HepG2 (cell line): ENCODE measurements around the gene AFDN. TPM values are rescaled to one million over a fixed set of nuclear protein-coding genes. Genes with fewer than 3 reads are reported as not detected.

ENCODE experiments used
- ATAC-seq: fragments of 200-7000 bp; cut with Tn5 transposase; 3 replicates; pipeline ENCODE4 v1.9.1; 2020; ENCODE audit warnings: mild to moderate bottlenecking, moderate library complexity
- BruUV-seq: library from RNA; stranded (reverse); fragments of 400-500 nt; replicated peaks from 2 replicates; lab custom pipeline; 2021; lab: Mats Ljungman, UMichigan
- CTCF ChIA-PET: fragments of 300-600 bp; formaldehyde crosslinking; extraction: SDS; loops from one replicate; lab custom pipeline; 2021; ENCODE audit warnings: low total read pairs, inconsistent platforms, low intra/inter-chr PET ratio; lab: Yijun Ruan, JAX
- POLR2A ChIA-PET: fragments of 350-600 bp; sonication (Branson Sonifier 250); formaldehyde crosslinking; loops from one replicate; lab custom pipeline; 2020; ENCODE audit warnings: antibody characterized with exemption, inconsistent platforms; lab: Yijun Ruan, JAX
- DNase-seq: peaks from one replicate; pipeline ENCODE4 v3.0.0-alpha.2; 2015; ENCODE audit warnings: low spot score
- FAIRE-seq: peaks from 3 replicates; lab custom pipeline; 2011; peaks lifted over from hg19 to GRCh38; lab: Jason Lieb, UNC
- H2AFZ ChIP-seq: one replicate; pipeline ENCODE4 v1.6.1; 2011; ENCODE audit warnings: low read length, inconsistent platforms
- H3K27ac ChIP-seq: fragments of 300-600 bp; 3 replicates; pipeline ENCODE4 v1.8.0; 2011; ENCODE audit warnings: mixed run types, mild to moderate bottlenecking, mixed read lengths, low read length, inconsistent platforms; ENCODE audit not compliant: insufficient read depth; ENCODE audit errors: extremely low read length
- H3K27me3 ChIP-seq, 2 experiments: fragments of 200-600 bp in 1 of 2; 2 replicates in 1 of 2; 3 replicates in 1 of 2; pipeline versions ENCODE4 v1.6.0 to v1.8.0; 2011; ENCODE audit warnings: low read length in 2 of 2, mild to moderate bottlenecking in 2 of 2, moderate library complexity in 2 of 2, inconsistent platforms in 1 of 2; ENCODE audit not compliant: insufficient read depth in 2 of 2, control insufficient read depth in 1 of 2
- H3K36me3 ChIP-seq, 2 experiments: fragments of 200-600 bp in 1 of 2; replicated peaks in 1 of 2; 2 replicates in 1 of 2; 3 replicates in 1 of 2; pipeline versions ENCODE4 v1.5.1 to v1.8.0; 2011; ENCODE audit warnings: low read length in 2 of 2, inconsistent platforms in 1 of 2; ENCODE audit not compliant: insufficient read depth in 2 of 2, control insufficient read depth in 1 of 2
- H3K4me1 ChIP-seq: 2 replicates; pipeline ENCODE4 v1.5.1; 2012; ENCODE audit warnings: low read length, inconsistent platforms; ENCODE audit not compliant: insufficient read depth
- H3K4me2 ChIP-seq: 2 replicates; pipeline ENCODE4 v1.6.0; 2011; ENCODE audit warnings: low read depth, low read length, inconsistent platforms
- H3K4me3 ChIP-seq, 3 experiments: fragments of 200-600 bp in 1 of 3; sonication (generic), shearing (Covaris generic) in 1 of 3; replicated peaks in 1 of 3; 2 replicates each; pipeline ENCODE4 v1.5.1; 2011 to 2016; ENCODE audit warnings: low read length in 3 of 3, inconsistent platforms in 2 of 3, low read depth in 2 of 3, mild to moderate bottlenecking in 2 of 3, control low read depth in 1 of 3, mixed read lengths in 1 of 3; ENCODE audit not compliant: insufficient read depth in 1 of 3
- H3K79me2 ChIP-seq: one replicate; pipeline ENCODE4 v1.6.1; 2011; ENCODE audit warnings: low read length, inconsistent platforms; ENCODE audit not compliant: insufficient read depth
- H3K9ac ChIP-seq: 2 replicates; pipeline ENCODE4 v1.6.0; 2011; ENCODE audit warnings: mild to moderate bottlenecking, low read depth, low read length, inconsistent platforms; ENCODE audit not compliant: insufficient read depth
- H3K9me3 ChIP-seq: 2 replicates; pipeline ENCODE4 v1.5.1; 2012; ENCODE audit warnings: mild to moderate bottlenecking, low read length
- H4K20me1 ChIP-seq: 2 replicates; pipeline ENCODE4 v1.6.0; 2011; ENCODE audit warnings: inconsistent platforms, mild to moderate bottlenecking, low read length, moderate library complexity; ENCODE audit not compliant: insufficient read depth
- HMG20B ChIP-seq: conservative IDR thresholded peaks from 2 replicates; pipeline ENCODE4 v1.6.1; 2016; ENCODE audit warnings: missing genetic modification reagents, missing compliant biosample characterization
- KDM5A ChIP-seq: fragments of 200-600 bp; sonication (generic); IDR thresholded peaks from 2 replicates; pipeline ENCODE4 v1.7.0; 2018; ENCODE audit warnings: antibody characterized with exemption, mild to moderate bottlenecking, low read length, borderline replicate concordance
- KMT2A ChIP-seq: sonication (generic); formaldehyde crosslinking; IDR thresholded peaks from 2 replicates; pipeline ENCODE4 v1.4.0; 2020; ENCODE audit warnings: missing genetic modification reagents
- MED1 ChIP-seq: sonication (generic); formaldehyde crosslinking; IDR thresholded peaks from 2 replicates; pipeline ENCODE4 v1.4.0; 2020; ENCODE audit warnings: missing genetic modification reagents
- TBL1XR1 ChIP-seq: fragments of 150-350 bp; IDR thresholded peaks from 2 replicates; pipeline ENCODE4 v1.6.1; 2014; ENCODE audit warnings: borderline replicate concordance, low read length; ENCODE audit not compliant: partially characterized antibody
- ZKSCAN1 ChIP-seq: fragments of 150-350 bp; IDR thresholded peaks from 2 replicates; pipeline ENCODE4 v1.6.1; 2014; ENCODE audit warnings: low read length
- ZNF10 ChIP-seq: sonication (generic); formaldehyde crosslinking; IDR thresholded peaks from 2 replicates; pipeline ENCODE4 v1.4.0; 2020; ENCODE audit warnings: mild to moderate bottlenecking, low read depth, missing genetic modification reagents, borderline replicate concordance
- ZNF282 ChIP-seq: fragments of 450-650 bp; IDR thresholded peaks from 2 replicates; pipeline ENCODE4 v1.6.1; 2018; ENCODE audit not compliant: partially characterized antibody
- ZNF577 ChIP-seq: sonication (generic); formaldehyde crosslinking; IDR thresholded peaks from 2 replicates; pipeline ENCODE4 v1.4.0; 2020; ENCODE audit warnings: mild to moderate bottlenecking, low read depth, missing genetic modification reagents, borderline replicate concordance
- WGBS: methylation state at CpG from one replicate; pipeline ENCODE4 v1.1.6; 2017; ENCODE audit warnings: low lambda C conversion rate; 5-methylcytosine and 5-hydroxymethylcytosine counted together
- in situ Hi-C: cut with HindIII; loops from 2 replicates; pipeline ENCODE4 v1.10.0; 2017; ENCODE audit warnings: low pct_unique_long_range_greater_than_20kb; ENCODE audit not compliant: extremely low pct_ligation_motif_present
- intact Hi-C: fragments of 100-400 bp; cut with micrococcal nuclease; formaldehyde crosslinking; loops from one replicate; pipeline ENCODE4 v1.10.0; 2022; ENCODE audit not compliant: unreplicated experiment
- polyA plus RNA-seq, 8 experiments: library from polyadenylated mRNA; depleted of rRNA in 3 of 8; stranded (reverse) in 7 of 8; unstranded in 1 of 8; fragments of >200 nt; fragmentation: Illumina TruSeq in 4 of 8; extraction: Trizol in 4 of 8; gene quantifications; 2 replicates each; pipeline versions ENCODE4 v1.2.1 to v1.2.3, GENCODE V29; 2011 to 2016; ENCODE audit warnings: low read depth in 4 of 8, missing spikeins in 1 of 8, mixed read lengths in 1 of 8; ENCODE audit not compliant: insufficient read depth in 1 of 8
- total RNA-seq, 5 experiments: library from RNA; depleted of rRNA; stranded (reverse); fragments of >200 nt; fragmentation: Illumina TruSeq; extraction: Trizol; gene quantifications; 2 replicates each; pipeline ENCODE4 v1.2.3, GENCODE V29; 2016; ENCODE audit warnings: low read depth in 1 of 5
- TF ChIP-seq, protein P1 (sequence below): sonication (generic); formaldehyde crosslinking; IDR thresholded peaks from 2 replicates; pipeline ENCODE4 v1.5.1; 2020; ENCODE audit warnings: missing genetic modification reagents, mild to moderate bottlenecking, borderline replicate concordance

Gene AFDN
- total and polyA plus RNA-seq, 2 of the 13 experiments (the other 11 are each of a cell fraction or from before 2014, with no cell fraction given): 136 to 151 TPM

DNA sequence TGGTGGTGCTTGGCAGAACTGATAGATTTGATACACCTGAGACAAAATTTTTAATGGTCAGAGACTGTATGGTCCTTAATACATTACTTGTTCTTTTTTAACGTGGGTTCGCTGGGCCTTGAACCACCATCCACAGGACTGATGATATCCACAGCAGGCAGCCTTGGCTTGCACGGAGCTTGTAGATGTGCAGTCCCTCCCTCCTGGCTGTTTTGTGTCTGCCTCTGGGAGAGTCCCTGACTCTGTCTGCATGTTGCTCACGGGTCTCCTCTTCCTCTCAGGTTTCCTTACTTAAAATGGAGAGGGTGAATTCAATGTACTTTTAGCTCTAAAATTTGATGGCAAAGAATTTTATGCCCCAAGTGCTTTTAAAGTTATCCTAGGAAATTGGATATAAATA is 188.3 kb downstream of the AFDN start:
- Histone ChIP-seq H3K9ac (no peak overlapping the region), H3K27me3 (peaks cover 2 to 19% of the 10 kb centered on the region in 2 experiments; a peak in 3 of 5 replicates), H3K27ac (no peak overlapping the region), H4K20me1 (no peaks in the 10 kb centered on the region), H3K36me3 (no peaks in the 10 kb centered on the region), H3K4me2 (no peak overlapping the region), H3K9me3 (peaks cover 26% of the 10 kb centered on the region), H3K79me2 (no peaks in the 10 kb centered on the region), H3K4me3 (no peak overlapping the region), H3K4me1 (peaks cover 29% of the 10 kb centered on the region), H2AFZ (no peak overlapping the region)
- BruUV-seq: no TSS peak
- no peak for FAIRE-seq
- in situ Hi-C loops: no loop called here
- no peak for TF ChIP-seq ZKSCAN1
- no peak for TF ChIP-seq ZNF282
- TF ChIP-seq, protein P1, sequence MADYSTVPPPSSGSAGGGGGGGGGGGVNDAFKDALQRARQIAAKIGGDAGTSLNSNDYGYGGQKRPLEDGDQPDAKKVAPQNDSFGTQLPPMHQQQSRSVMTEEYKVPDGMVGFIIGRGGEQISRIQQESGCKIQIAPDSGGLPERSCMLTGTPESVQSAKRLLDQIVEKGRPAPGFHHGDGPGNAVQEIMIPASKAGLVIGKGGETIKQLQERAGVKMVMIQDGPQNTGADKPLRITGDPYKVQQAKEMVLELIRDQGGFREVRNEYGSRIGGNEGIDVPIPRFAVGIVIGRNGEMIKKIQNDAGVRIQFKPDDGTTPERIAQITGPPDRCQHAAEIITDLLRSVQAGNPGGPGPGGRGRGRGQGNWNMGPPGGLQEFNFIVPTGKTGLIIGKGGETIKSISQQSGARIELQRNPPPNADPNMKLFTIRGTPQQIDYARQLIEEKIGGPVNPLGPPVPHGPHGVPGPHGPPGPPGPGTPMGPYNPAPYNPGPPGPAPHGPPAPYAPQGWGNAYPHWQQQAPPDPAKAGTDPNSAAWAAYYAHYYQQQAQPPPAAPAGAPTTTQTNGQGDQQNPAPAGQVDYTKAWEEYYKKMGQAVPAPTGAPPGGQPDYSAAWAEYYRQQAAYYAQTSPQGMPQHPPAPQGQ (CRISPR knock-in tag): no peak
- no peak for TF ChIP-seq KDM5A
- TF ChIP-seq MED1 (CRISPR knock-in tag): no peak
- no peak for TF ChIP-seq HMG20B (CRISPR knock-in tag)
- no peak for TF ChIP-seq KMT2A (CRISPR knock-in tag)
- TF ChIP-seq ZNF10 (CRISPR knock-in tag): no peak
- TF ChIP-seq TBL1XR1: no peak
- no peak for TF ChIP-seq ZNF577 (CRISPR knock-in tag)
- POLR2A ChIA-PET: no interaction called here
- no peak for ATAC-seq
- no peak for DNase-seq
- 59% methylated on average over 4 of the region's 4 CpGs for WGBS
- intact Hi-C loops: no loop called here
- CTCF ChIA-PET: no interaction called here
